HG02870 (cell line): ENCODE measurements around the gene BIVM.
A peak's percentile ranks its signal among the peaks of the same experiment; 100 is the strongest.

Experiments
- ATAC-seq: cut with Tn5 transposase; IDR thresholded peaks from one replicate; pipeline ENCODE4 v1.9.1; 2021; ENCODE audit warnings: mild to moderate bottlenecking, moderate library complexity; ENCODE audit not compliant: unreplicated experiment

Gene BIVM

GRCh38 chr13:102839462-102839861 lies 40.5 kb downstream of the BIVM start:
- ATAC-seq: no peak

DNA sequence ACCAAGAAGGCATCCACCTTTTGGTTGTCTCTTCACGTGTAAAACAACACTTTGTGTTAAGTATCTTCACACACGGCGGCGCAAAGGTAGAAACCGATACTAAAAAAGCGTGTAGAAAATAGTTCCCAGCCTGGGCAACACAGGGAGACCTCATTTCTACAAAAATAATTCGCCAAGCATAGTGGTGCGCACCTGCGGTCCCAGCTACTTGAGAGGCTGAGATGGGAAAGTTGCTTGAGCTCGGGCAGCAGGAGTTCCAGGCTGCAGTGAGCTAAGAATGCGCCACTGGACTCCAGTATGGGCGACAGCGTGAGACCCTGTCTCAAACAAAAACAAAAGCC lies 46.3 kb downstream of the BIVM start:
- ATAC-seq: peak; percentile 17

GRCh38 chr13:102845630-102846260 lies 46.8 kb downstream of the BIVM start, which contains the start of gene ERCC5:
Gene ERCC5 (plus strand): TSS chr13:102846032. CDS start chr13:102846267, 235 bp downstream.
- ATAC-seq: peak; percentile 83

DNA sequence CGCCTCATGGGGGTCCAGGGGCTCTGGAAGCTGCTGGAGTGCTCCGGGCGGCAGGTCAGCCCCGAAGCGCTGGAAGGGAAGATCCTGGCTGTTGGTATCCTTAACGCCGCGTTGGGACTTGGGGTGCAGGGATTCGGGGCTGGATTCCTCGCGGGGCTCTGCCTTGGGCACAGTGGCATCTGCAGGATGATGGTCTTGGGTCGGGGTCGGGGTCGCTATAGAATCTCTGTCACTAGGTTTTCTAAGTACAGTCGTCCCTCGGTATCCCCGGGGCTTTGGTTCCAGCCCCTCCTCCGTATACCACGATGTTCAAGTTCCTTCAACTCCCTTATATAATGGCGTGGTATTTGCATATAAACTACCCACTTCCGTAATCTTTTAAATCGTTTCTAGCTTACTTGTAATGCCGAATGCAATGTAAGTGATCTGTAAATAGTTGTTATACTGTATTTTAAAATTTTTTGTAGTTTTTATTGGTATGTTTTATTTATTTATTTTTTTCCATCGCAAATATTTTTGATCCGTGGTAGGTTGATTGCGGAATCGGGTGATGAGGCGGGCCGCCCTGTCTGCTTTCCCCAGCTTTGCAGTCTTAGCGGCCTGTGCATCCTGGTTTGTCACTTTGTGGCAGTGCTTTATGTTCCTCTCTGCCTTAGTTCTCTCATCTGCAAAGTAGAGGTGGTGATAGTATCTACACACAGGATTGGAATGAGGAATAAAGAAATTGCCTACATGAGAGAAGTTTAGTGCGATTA lies 47.5 kb downstream of the BIVM start:
- ATAC-seq: peak; percentile 32

DNA sequence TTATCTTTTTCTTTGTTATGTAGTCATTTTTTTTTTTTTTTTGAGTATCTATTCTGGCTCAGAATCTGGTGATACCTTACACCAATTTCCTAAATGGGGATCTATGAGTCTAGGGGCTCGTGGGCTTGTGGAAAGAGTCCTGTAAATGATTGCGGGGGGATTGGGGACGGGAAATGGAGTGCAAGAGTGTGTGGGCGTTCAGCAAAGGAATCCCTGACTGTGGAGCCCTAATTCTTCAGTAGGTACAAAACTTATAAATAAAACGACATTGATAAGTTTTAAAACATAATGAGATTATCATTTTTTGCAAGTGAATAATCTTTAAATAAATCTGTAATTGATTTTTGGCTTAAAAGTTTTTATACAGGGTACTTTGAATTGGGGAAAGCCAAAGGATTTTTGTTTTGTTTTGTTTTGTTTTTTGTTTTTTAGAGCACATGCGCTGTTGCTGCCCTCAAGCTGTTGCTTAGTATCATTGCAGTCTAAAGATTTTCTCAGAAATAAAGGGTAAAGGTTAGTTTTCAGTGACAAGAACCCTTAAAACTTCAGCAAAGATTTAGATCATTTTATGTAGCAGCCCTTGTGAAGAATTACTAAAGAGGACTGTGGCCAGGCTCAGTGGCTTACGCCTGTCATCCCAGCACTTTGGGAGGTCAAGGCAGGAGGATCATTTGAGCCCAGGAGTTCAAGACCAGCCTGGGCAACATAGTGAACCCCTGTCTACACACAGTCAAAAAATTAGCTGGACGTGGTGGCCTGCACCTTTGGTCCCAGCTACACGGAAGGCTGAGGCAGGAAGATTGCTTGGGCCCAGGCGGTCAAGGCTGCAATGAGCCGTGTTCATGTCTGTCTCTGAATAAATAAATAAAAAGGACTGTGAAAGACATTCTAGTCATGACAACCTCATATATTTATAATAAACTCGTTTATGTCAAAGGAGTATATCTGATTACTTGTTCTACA lies 48.6 kb downstream of the BIVM start:
- no peak for ATAC-seq

DNA sequence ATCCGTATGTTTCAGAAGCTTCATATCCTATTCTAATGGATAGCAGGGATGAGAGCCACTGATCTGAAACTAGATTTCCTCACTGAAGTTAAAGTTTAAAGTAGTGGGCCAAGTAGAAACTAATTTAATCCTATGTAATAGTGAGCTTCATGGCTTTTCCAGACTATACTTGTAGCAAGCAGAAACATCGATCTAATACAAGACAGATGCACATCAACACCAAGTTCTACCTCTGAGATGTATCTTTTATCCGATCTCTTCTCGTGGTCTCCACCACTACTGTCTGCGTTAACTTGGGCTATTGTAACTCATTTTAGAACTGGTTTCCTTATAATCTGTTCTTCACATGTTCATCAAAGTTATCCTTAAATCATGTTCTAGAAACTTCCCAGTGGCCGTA lies 50.0 kb downstream of the BIVM start:
- no peak for ATAC-seq

GRCh38 chr13:102852556-102852955 lies 53.6 kb downstream of the BIVM start:
- no peak for ATAC-seq

DNA sequence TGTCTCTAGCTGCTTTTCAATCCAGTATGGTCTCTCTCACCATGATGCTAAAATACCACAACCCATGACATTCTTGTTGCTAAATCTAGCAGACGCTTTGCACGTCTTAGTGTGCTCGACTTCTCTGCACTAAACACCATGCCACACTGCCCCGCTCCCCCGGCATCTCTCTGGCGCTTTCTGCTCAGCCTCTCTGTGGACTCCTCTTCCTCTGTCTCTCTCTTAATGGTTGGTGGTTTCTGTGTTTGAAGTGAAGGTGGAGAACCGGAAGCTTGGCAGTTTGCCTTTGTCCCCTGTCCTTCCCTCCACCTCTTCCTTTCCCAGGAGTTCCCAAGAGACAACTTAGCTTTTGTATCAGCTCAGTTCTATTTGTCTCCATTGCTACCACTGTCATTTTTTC lies 55.8 kb downstream of the BIVM start:
- no peak for ATAC-seq

DNA sequence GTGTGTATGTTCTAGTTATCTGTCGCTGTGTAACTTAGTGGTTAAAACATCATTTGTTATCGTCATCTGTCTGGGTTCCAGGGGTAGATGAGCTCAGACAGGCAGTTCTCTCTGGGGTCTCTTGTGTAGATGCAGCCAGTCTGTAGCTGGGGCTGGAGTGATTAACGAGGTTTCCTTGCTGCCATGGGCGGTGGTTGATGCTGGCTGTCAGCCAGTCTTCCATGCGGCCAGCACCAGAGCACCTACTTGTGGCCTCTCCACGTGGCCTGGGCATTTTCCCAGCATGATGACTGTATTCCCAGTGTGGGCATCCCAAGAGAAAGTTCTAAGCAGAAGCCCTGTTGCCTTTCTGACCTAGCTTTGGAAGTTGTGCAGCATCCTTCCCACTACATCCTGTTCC lies 57.6 kb downstream of the BIVM start:
- ATAC-seq: no peak

- no peak for ATAC-seq
These were observed 63.8 kb downstream of the BIVM start for GRCh38 chr13:102862624-102863210.

DNA sequence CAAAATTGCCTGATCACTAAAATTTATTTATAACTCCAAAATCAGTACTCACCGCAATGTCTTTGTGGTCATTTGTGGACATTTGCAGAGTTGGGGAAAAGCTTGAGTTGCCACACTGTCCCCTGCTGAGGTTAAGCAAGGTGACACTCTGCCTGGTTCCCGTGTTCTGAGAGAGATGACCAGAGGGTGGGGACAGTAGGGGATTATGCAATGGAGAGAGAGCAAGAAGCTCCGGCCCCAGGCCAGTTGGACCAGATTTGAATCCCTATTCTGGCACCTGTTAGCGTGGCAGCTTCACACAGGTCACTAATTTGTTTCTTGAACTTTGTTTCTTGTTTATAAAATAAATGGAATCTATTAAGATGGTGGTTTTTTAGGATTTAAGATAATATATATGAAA lies 64.7 kb downstream of the BIVM start:
- no peak for ATAC-seq

- ATAC-seq: no peak
These were observed 69.5 kb downstream of the BIVM start for GRCh38 chr13:102868366-102868936.

DNA sequence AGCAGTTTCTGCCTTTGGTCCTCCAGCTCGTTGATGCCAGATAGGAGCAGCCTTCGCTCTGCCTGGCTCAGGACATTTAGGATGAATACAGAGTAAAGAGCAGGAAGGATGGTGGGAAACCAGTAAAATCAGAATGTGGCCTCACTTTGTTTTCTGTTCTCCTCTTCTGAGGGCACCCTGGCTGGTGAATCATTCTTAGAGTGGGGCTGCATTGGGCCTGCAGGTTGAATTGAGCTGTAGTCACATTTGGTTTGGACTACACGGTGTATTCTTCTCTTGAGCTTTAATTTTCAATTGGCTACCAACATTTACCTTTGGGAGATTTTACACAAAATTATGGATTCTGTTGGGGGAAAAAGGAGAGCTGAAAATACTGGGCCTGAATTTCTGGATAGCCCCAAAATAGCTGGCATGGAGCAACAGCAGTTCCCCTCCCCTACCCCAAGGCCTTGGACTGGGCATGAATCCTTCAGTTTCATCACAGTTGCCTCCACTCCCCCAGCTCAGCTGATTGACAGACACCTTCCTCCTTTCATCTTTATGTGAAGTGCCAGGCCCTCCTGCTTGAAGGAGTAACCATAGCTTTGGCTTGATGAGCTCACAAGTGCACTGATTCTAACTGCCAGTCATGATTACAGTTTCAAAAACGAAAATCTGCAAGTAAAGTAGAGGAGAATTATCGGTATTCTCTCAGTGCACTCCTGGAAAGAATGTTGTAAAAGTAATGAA lies 71.2 kb downstream of the BIVM start:
- ATAC-seq: peak; percentile 14

GRCh38 chr13:102870677-102871415 lies 71.9 kb downstream of the BIVM start:
- peak; percentile 56 for ATAC-seq

DNA sequence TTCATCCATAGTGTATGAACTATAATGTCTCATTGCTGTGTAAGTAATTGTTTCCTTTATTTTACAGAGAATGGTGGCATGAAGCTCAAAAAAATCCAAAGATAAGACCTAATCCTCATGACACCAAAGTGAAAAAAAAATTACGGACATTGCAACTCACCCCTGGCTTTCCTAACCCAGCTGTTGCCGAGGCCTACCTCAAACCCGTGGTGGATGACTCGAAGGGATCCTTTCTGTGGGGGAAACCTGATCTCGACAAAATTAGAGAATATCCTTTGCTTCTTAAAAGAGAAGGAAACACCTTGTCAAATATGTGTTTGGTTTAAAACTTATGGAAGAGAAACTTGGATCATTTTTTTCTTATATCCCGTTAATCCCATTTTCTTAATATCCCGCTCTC lies 73.2 kb downstream of the BIVM start:
- no peak for ATAC-seq

GRCh38 chr13:102872531-102872930 lies 73.6 kb downstream of the BIVM start:
- no peak for ATAC-seq

GRCh38 chr13:102873653-102874052 lies 74.7 kb downstream of the BIVM start:
- ATAC-seq: peak; percentile 84

GRCh38 chr13:102875256-102875655 lies 76.3 kb downstream of the BIVM start:
- no peak for ATAC-seq

DNA sequence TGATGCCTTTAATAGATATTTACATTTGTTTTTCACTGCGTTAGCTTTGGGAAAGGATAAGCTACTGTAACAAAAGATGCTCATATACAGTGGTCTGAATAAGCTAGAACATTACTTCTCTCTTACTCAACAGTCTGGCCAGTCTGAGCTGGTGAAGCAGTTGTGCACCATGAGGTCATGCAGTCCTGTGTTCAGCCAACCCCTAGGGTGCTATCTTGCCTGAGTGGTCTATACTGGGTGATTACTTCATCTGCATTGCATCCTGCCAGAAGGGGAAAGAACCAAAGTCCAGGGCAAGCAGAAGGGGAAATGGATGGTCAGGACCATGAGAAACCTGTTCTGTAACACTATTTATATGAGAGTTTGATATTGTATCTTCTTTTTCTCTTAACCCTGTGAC lies 78.4 kb downstream of the BIVM start:
- ATAC-seq: no peak
